K562 (cell line): ENCODE results near the gene KL. TPM values are rescaled to one million over a fixed set of nuclear protein-coding genes. Genes with fewer than 3 reads are reported as not detected.

Source experiments
- ATAC-seq: fragments of 200-7000 bp; cut with Tn5 transposase; 3 replicates; pipeline ENCODE4 v1.9.1; 2020; ENCODE audit warnings: moderate library complexity
- BruUV-seq: library from RNA; stranded (reverse); fragments of 400-500 nt; replicated peaks from 2 replicates; lab custom pipeline; 2021; lab: Mats Ljungman, UMichigan
- CTCF ChIA-PET: fragments of 300-600 bp; formaldehyde crosslinking; extraction: SDS; loops from one replicate; lab custom pipeline; 2021; ENCODE audit warnings: low intra/inter-chr PET ratio; lab: Yijun Ruan, JAX
- POLR2A ChIA-PET: fragments of 300-600, 350-650 bp; sonication (Branson Sonifier 250); formaldehyde crosslinking; extraction: SDS; loops from one replicate; lab custom pipeline; 2021; ENCODE audit warnings: antibody characterized with exemption, inconsistent platforms; lab: Yijun Ruan, JAX
- DNase-seq, 4 experiments: peaks; one replicate each; pipeline versions ENCODE4 v3.0.0 to v3.0.0-alpha.2; 2011 to 2018; ENCODE audit warnings: low spot score in 3 of 4, mixed read lengths in 3 of 4; ENCODE audit errors: extremely low read depth in 1 of 4
- FAIRE-seq: peaks from 2 replicates; lab custom pipeline; 2011; peaks lifted over from hg19 to GRCh38; lab: Jason Lieb, UNC
- H2AFZ ChIP-seq: 2 replicates; pipeline ENCODE4 v1.6.0; 2011; ENCODE audit warnings: low read depth, low read length, control low read depth, inconsistent platforms
- H3K27ac ChIP-seq: fragments of 200-600 bp; 3 replicates; pipeline ENCODE4 v1.8.0; 2011; ENCODE audit warnings: low read depth, mild to moderate bottlenecking, control low read depth, inconsistent platforms, low read length, moderate library complexity, mixed read lengths; ENCODE audit errors: extremely low read depth
- H3K27me3 ChIP-seq, 2 experiments: fragments of 300-600 bp in 1 of 2; 2 replicates in 1 of 2; 3 replicates in 1 of 2; pipeline versions ENCODE4 v1.6.0 to v1.8.0; 2011; ENCODE audit warnings: inconsistent platforms in 2 of 2, low read length in 2 of 2, mild to moderate bottlenecking in 1 of 2, mixed read lengths in 1 of 2, moderate library complexity in 1 of 2; ENCODE audit not compliant: control insufficient read depth in 2 of 2, insufficient read depth in 2 of 2
- H3K36me3 ChIP-seq: fragments of 300-600 bp; 3 replicates; pipeline ENCODE4 v1.8.0; 2011; ENCODE audit warnings: mild to moderate bottlenecking, low read length, inconsistent platforms; ENCODE audit not compliant: control insufficient read depth, insufficient read depth
- H3K4me1 ChIP-seq, 2 experiments: fragments of 200-600 bp in 1 of 2; replicated peaks in 1 of 2; 2 replicates in 1 of 2; 3 replicates in 1 of 2; pipeline versions ENCODE4 v1.5.1 to v1.8.0; 2011; ENCODE audit warnings: inconsistent platforms in 2 of 2, low read length in 2 of 2, mild to moderate bottlenecking in 1 of 2, mixed read lengths in 1 of 2, moderate library complexity in 1 of 2; ENCODE audit not compliant: control insufficient read depth in 2 of 2, insufficient read depth in 2 of 2
- H3K4me2 ChIP-seq: 2 replicates; pipeline ENCODE4 v1.6.1; 2011; ENCODE audit warnings: low read length, control low read depth, inconsistent platforms, mixed read lengths; ENCODE audit not compliant: insufficient read depth
- H3K4me3 ChIP-seq: fragments of 200-600 bp; sonication (generic), shearing (Covaris generic); 2 replicates; pipeline ENCODE4 v1.5.1; 2016; ENCODE audit warnings: control low read depth, inconsistent platforms
- H3K79me2 ChIP-seq: fragments of 200-600 bp; 3 replicates; pipeline ENCODE4 v1.8.0; 2011; ENCODE audit warnings: low read length, inconsistent platforms; ENCODE audit not compliant: control insufficient read depth, insufficient read depth
- H3K9ac ChIP-seq, 2 experiments: 2 replicates each; pipeline versions ENCODE4 v1.6.0 to v1.6.1; 2011; ENCODE audit warnings: low read depth in 2 of 2, low read length in 2 of 2, control low read depth in 1 of 2, inconsistent platforms in 1 of 2, mild to moderate bottlenecking in 1 of 2, mixed read lengths in 1 of 2; ENCODE audit not compliant: insufficient read depth in 1 of 2
- H3K9me1 ChIP-seq: one replicate; pipeline ENCODE4 v1.6.0; 2011; ENCODE audit warnings: inconsistent platforms, mild to moderate bottlenecking, low read length, moderate library complexity; ENCODE audit not compliant: control insufficient read depth, insufficient read depth
- H3K9me3 ChIP-seq: replicated peaks from 2 replicates; pipeline ENCODE4 v1.5.1; 2011; ENCODE audit warnings: low read depth, low read length, inconsistent platforms; ENCODE audit not compliant: control insufficient read depth, insufficient read depth
- H4K20me1 ChIP-seq: replicated peaks from 2 replicates; pipeline ENCODE4 v1.6.1; 2011; ENCODE audit warnings: low read length, inconsistent platforms, mixed read lengths; ENCODE audit not compliant: control insufficient read depth, insufficient read depth
- CGGBP1 ChIP-seq: fragments of 250-450 bp; sonication (Bioruptor Pico); IDR thresholded peaks from 2 replicates; pipeline ENCODE4 v1.9.0; 2021; ENCODE audit warnings: mild to moderate bottlenecking
- CHAMP1 ChIP-seq: fragments of 450-650 bp; IDR thresholded peaks from 2 replicates; pipeline ENCODE4 v1.6.1; 2016; ENCODE audit warnings: mild to moderate bottlenecking
- DDX20 ChIP-seq: fragments of 450-650 bp; IDR thresholded peaks from 2 replicates; pipeline ENCODE4 v1.6.1; 2016; ENCODE audit warnings: missing genetic modification characterization, low read depth, mild to moderate bottlenecking, missing compliant biosample characterization, moderate library complexity
- E2F6 ChIP-seq, 2 experiments: IDR thresholded peaks; 2 replicates each; pipeline ENCODE4 v1.6.1; 2011; ENCODE audit warnings: borderline replicate concordance in 1 of 2, control low read depth in 1 of 2, low read depth in 1 of 2, low read length in 1 of 2, mild to moderate bottlenecking in 1 of 2, mixed read lengths in 1 of 2, moderate library complexity in 1 of 2; ENCODE audit not compliant: insufficient read depth in 1 of 2, insufficient read length in 1 of 2, poor library complexity in 1 of 2, severe bottlenecking in 1 of 2; ENCODE audit errors: extremely low read depth in 1 of 2
- ERF ChIP-seq: fragments of 450-650 bp; formaldehyde crosslinking; IDR thresholded peaks from 2 replicates; pipeline ENCODE4 v1.4.0; 2020; ENCODE audit warnings: mild to moderate bottlenecking, mixed read lengths
- FOXJ2 ChIP-seq: fragments of 200-800 bp; sonication (Bioruptor generic); IDR thresholded peaks from 2 replicates; pipeline ENCODE4 v1.6.1; 2016; ENCODE audit warnings: missing genetic modification characterization, missing compliant biosample characterization
- GATAD2A ChIP-seq: fragments of 450-650 bp; IDR thresholded peaks from 2 replicates; pipeline ENCODE4 v1.6.1; 2017
- GTF2E2 ChIP-seq: fragments of 200-800 bp; sonication (Bioruptor generic); IDR thresholded peaks from 2 replicates; pipeline ENCODE4 v1.6.1; 2016; ENCODE audit warnings: missing genetic modification characterization, missing compliant biosample characterization
- HBP1 ChIP-seq: fragments of 450-650 bp; formaldehyde crosslinking; IDR thresholded peaks from 2 replicates; pipeline ENCODE4 v1.4.0; 2022; ENCODE audit warnings: missing genetic modification characterization
- HINFP ChIP-seq: fragments of 450-650 bp; conservative IDR thresholded peaks from 2 replicates; pipeline ENCODE4 v1.6.1; 2016; ENCODE audit warnings: missing genetic modification characterization, low read depth, mild to moderate bottlenecking, control low read depth, missing compliant biosample characterization
- IFI16 ChIP-seq: fragments of 250-450 bp; sonication (Bioruptor Pico); IDR thresholded peaks from 2 replicates; pipeline ENCODE4 v2.1.2; 2022; ENCODE audit warnings: mild to moderate bottlenecking, inconsistent platforms
- POU5F1 ChIP-seq: fragments of 150-350 bp; IDR thresholded peaks from 2 replicates; pipeline ENCODE4 v1.6.1; 2014; ENCODE audit warnings: borderline replicate concordance, low read length, low read depth, mild to moderate bottlenecking; ENCODE audit not compliant: partially characterized antibody
- SMARCB1 ChIP-seq: IDR thresholded peaks from 2 replicates; pipeline ENCODE4 v1.6.1; 2011; ENCODE audit warnings: improper control_type of control experiment, low read depth; ENCODE audit not compliant: insufficient read length
- SP1 ChIP-seq: sonication (generic); formaldehyde crosslinking; IDR thresholded peaks from 2 replicates; pipeline ENCODE4 v1.8.1; 2022; ENCODE audit warnings: mild to moderate bottlenecking, missing genetic modification reagents
- U2AF1 ChIP-seq: fragments of 200-400 bp; formaldehyde crosslinking; optimal IDR thresholded peaks from 2 replicates; pipeline ENCODE3; 2017; ENCODE audit warnings: mild to moderate bottlenecking, low read depth, low read length, moderate library complexity
- ZNF561 ChIP-seq: fragments of 450-650 bp; formaldehyde crosslinking; conservative IDR thresholded peaks from 2 replicates; pipeline ENCODE4 v1.4.0; 2020; ENCODE audit warnings: mild to moderate bottlenecking, moderate library complexity
- ZNF717 ChIP-seq: fragments of 250-450 bp; sonication (Bioruptor Pico); IDR thresholded peaks from 2 replicates; pipeline ENCODE4 v1.5.0; 2021
- WGBS: fragments of 100-300 bp; shearing (Covaris generic); methylation state at CpG from one replicate; pipeline ENCODE4 v1.1.6; 2016; ENCODE audit warnings: low coverage, mixed read lengths; ENCODE audit not compliant: insufficient coverage; ENCODE audit errors: missing lambda C conversion rate; 5-methylcytosine and 5-hydroxymethylcytosine counted together
- in situ Hi-C: fragments of 300-500 bp; cut with MboI; formaldehyde crosslinking; loops from 4 replicates; pipeline ENCODE4 v1.15.0; 2018; ENCODE audit warnings: inconsistent platforms, mixed read lengths
- intact Hi-C: fragments of 100-400 bp; cut with micrococcal nuclease; formaldehyde crosslinking; loops from 2 replicates; pipeline ENCODE4 v1.14.2; 2022
- polyA plus RNA-seq, 8 experiments: library from polyadenylated mRNA; depleted of rRNA in 4 of 8; stranded (reverse) in 5 of 8; unstranded in 3 of 8; fragments of >200 nt; fragmentation: Nextera tagmentation in 2 of 8; fragmentation: Illumina TruSeq in 1 of 8; extraction: Ambion mirVana in 2 of 8; extraction: Trizol in 1 of 8; gene quantifications; 2 replicates each; pipeline versions ENCODE4 v1.2.1 to v1.2.3, GENCODE V29; 2011 to 2014; ENCODE audit warnings: inconsistent platforms in 1 of 8, missing spikeins in 1 of 8
- total RNA-seq, 7 experiments: library from RNA; depleted of rRNA in 6 of 7; stranded (reverse); fragments of >200 nt in 6 of 7; fragmentation: Illumina TruSeq in 2 of 7; extraction: Trizol in 2 of 7; gene quantifications; 2 replicates each; pipeline versions ENCODE4 v1.2.1 to v1.2.3, GENCODE V29; 2011 to 2021; ENCODE audit warnings: low replicate concordance in 1 of 7

The KL gene
- total and polyA plus RNA-seq, 9 of the 15 experiments (the other 6 are each of a cell fraction or from before 2014, with no cell fraction given) = not detected

- no peak overlapping the region for H3K27ac ChIP-seq
- WGBS = under 1% methylated on average over 15 of the region's 15 CpGs
- CTCF ChIA-PET = no interaction called here
- POLR2A ChIA-PET = no interaction called here
- no peak overlapping the region for H3K4me2 ChIP-seq
- no peaks in the 10 kb centered on the region for H3K79me2 ChIP-seq
- H3K9ac ChIP-seq = no peak overlapping the region
- FAIRE-seq (no peak), DNase-seq (no peak), ATAC-seq (no peak)
- H2AFZ ChIP-seq = no peak overlapping the region
- no peak overlapping the region for H3K4me3 ChIP-seq
- intact Hi-C loops (loop anchor here (10.0 kb wide), 1 partner anchor 484 kb away; no protein-coding TSS in a partner anchor), in situ Hi-C loops (no loop called here)
- no TSS peak for BruUV-seq
- H4K20me1 ChIP-seq = no peaks in the 10 kb centered on the region
- H3K27me3 ChIP-seq = peaks cover 0 to 9% of the 10 kb centered on the region in 2 experiments; a peak in 2 of 5 replicates
- H3K9me3 ChIP-seq = no peaks in the 10 kb centered on the region
- no peaks in the 10 kb centered on the region for H3K36me3 ChIP-seq
- H3K9me1 ChIP-seq = no peaks in the 10 kb centered on the region
- no peaks in the 10 kb centered on the region for H3K4me1 ChIP-seq
- no peak for TF ChIP-seq DDX20 (tag)
- no peak for TF ChIP-seq GTF2E2 (tag)
- TF ChIP-seq U2AF1 = no peak
- no peak for TF ChIP-seq SP1 (CRISPR knock-in tag)
- no peak for TF ChIP-seq SMARCB1
- no peak for TF ChIP-seq ZNF561
- no peak for TF ChIP-seq FOXJ2 (tag)
- no peak for TF ChIP-seq ZNF717
- no peak for TF ChIP-seq CHAMP1
- no peak for TF ChIP-seq ERF (CRISPR knock-in tag)
- TF ChIP-seq CGGBP1 (CRISPR knock-in tag) = no peak
- no peak for TF ChIP-seq E2F6 (IDR thresholded peaks at IDR 0.05; ENCODE audit: borderline replicate concordance in 1 of 2, extremely low read depth in 1 of 2, insufficient read depth in 1 of 2, insufficient read length in 1 of 2, low read depth in 1 of 2, low read length in 1 of 2, poor library complexity in 1 of 2, severe bottlenecking in 1 of 2)
- no peak for TF ChIP-seq GATAD2A
- TF ChIP-seq POU5F1 = no peak
- no peak for TF ChIP-seq HINFP (tag)
- no peak for TF ChIP-seq IFI16 (CRISPR knock-in tag)
- TF ChIP-seq HBP1 (CRISPR knock-in tag) = no peak
These were observed 44.6 kb downstream of the KL start for GRCh38 chr13:33060815-33061214.
